HG02870 (cell line): ENCODE data around the gene PDE11A.

ENCODE experiments used
- ATAC-seq: cut with Tn5 transposase; IDR thresholded peaks from one replicate; pipeline ENCODE4 v1.9.1; 2021; ENCODE audit warnings: mild to moderate bottlenecking, moderate library complexity; ENCODE audit not compliant: unreplicated experiment

PDE11A gene

DNA sequence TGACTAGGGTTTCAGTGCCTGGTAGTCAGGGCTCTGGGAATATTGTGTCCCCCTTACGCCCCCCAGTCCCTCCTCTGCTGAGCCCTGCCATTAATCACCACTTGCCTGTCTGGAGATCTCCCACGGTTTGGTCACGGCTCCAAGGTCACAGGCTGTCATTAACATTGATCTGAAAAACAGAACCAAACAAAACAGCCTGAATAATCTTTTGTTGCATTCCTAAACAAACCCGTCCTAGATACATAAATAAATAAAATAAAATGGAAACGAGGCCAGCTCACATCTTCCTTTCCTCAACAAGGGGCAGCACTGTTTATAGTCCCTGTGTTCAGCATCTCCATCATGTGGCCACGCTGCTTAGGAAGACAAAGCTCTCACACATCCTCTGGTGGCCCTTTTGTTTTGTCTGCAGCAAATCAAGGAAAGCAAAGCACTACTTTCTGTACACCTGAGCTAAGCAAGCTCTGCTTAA, 397.2 kb downstream of the PDE11A start:
- ATAC-seq, result no peak

DNA sequence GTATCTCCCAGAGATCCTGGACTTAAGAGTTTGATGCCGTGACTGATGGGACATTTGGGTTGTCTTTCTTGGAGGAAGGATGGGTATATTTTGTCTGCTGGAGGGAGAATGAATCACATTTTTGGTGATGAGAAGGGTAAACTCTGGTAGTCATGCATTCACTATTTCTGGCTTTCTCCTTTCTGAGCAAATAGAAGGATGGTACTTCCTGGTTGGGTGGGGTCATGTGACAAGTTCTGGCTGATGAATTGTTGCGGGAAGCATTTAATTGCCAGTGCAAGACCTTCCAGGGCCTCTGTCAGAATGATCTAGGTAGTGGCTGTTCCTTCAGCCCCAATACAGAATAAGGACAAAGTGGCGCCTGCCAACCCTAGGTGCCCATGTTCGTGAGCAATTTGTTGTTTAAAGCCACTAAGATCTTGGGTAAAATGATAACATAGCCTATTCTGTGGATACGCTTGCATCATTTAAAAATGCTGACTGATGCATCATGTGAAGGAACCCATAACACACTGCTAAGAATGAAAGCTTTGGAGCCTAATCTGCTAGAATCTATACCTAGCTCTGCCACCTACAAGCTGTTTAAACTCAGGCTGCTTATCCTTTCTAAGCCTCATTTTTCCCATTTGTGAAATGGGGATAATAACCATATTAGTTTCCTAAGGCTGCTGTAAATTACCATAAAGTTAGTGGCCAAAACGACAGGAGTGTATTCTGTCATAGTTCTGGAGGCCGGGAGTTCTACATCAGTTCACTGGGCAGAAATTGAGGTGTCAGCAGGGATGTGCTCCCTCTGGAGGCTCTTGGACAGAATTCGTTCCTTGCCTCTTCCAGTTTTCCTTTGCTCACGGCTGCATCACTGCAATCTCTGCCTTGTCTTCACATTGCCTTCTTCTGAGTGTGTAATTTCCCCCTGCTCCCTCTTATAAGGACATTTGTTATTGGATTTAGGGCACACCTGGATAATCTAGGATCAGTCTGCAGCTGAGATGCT, 398.7 kb downstream of the PDE11A start:
- no peak for ATAC-seq

- ATAC-seq, result no peak
Measured at GRCh38 chr2:177671662-177672061, 400.9 kb downstream of the PDE11A start.

DNA sequence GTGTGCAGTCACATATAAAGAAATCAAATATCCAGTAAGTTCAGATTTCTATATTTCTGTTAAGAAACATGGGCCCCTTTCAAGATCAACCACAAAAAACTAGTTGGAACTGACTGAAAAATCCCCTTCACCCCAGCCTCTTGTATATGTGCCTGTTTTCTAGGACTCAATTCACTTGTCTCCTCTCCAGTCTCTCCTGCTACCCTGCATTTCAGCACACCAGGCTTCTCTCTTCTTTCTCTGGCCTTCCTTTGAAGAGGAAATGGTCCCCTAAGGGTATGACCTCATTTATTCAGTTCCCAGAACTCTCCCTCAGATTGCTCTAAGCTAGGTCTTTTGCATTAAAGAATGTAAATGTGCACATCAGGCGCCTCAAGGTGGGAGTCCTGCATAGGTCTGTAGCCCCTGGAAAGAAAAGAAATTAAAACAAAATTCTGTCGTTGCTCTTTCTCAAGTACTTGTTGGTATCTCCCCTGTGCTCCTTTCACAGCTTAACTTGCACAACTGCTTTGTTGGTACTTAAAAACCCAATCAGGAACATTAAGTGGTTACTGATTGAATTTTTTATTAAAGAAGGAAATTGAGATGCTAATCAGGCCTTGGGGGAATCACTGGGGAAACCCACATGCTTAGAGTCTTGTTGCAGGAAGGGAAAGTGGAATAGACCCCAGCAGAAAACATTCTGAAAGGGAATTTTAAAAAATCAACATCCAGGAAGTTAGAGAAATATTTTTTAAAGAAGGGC, 401.6 kb downstream of the PDE11A start:
- ATAC-seq, result no peak

DNA sequence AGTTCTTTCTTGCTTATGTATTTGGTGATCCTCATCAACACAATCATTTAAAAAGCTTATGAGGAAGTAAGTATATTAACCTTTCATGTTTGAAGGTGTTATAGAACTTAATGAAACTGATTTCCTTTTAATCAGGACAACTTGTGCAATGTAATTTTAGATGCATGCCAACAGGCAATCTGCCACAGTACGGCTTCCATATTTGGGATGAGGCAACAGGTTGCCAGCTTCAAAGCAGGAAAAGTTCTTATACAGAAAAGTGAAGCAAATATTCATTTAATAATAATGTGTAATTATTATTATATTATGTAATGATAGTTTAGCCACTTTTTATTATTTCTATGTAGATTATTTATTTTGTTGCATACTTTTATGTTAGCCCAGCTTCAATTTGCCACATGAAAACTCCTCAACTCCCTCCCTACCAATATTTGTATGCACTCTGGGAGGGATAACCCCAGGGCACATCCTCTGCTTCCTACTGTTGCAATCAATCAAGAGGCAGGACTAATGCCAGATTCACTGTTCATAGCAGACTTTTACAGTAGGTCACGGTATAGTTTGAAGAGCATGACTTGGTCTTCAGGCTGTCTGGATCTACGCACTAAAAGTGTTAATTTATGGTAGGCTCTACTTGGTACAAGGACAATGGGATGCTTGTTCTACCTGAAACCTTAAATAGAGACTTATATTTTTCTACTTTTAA, 402.8 kb downstream of the PDE11A start:
- no peak for ATAC-seq

DNA sequence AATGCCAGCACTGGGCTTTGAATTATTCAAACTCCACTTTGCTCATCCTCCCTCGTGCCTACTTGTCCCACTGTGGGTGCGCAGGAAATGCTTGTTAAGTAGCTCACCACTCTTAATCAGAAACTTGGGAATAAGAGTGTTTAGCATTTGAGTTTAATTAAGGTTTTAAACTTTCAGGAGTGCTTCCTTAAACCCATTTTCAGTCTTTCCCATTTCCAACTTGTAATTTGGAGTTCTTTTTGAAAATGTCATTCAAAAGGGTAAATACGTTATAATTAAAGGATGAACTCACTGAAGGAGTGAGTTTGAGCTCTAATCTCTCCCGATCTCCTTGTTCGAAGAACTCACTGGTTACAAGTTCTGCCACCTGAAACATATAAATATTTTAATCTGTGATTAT, 403.4 kb downstream of the PDE11A start:
- ATAC-seq, result no peak

DNA sequence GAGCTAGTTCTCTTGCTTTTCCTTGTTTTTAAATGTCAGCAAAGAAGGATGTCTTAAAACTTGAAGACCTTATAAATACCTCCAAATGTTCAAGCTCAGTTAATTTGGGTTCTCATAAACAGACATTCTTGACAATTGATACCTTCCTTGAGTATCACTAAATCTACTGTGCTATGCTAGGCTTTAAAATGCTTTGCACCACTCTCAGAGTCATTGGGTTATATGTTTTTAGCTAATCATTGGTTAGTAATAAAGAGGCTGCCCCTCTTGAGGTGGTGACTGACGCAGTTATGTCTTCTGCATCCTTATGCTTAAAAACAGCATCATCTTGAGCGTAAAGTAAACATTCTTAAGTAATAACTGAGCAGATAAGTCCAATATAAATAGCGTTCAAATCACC, 404.0 kb downstream of the PDE11A start:
- ATAC-seq, result no peak

DNA sequence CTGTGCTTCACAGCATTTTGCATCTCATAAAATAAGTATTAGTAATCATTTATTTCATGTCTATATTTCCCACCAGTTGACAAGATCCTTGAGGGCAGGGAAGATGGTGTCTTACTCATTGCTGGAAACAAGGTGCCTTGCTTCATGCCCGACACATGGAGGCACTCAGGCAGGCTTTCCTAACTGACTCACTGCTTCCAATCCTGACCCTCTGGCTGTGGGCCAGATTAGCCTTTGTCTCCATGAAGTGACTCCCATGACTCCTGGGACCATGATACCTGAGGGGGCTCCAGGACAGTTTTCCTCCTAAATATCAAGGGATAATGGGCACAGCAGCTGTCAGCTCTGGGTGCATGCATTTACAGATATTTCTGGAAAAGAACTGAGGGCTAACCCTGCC, 405.0 kb downstream of the PDE11A start:
- no peak for ATAC-seq

- ATAC-seq, result no peak
Measured at GRCh38 chr2:177666408-177666807, 406.2 kb downstream of the PDE11A start.

GRCh38 chr2:177665948-177666347, 406.6 kb downstream of the PDE11A start:
- no peak for ATAC-seq

GRCh38 chr2:177665328-177665727, 407.2 kb downstream of the PDE11A start:
- ATAC-seq, result no peak

GRCh38 chr2:177662895-177663294, 409.7 kb downstream of the PDE11A start:
- ATAC-seq, result no peak

DNA sequence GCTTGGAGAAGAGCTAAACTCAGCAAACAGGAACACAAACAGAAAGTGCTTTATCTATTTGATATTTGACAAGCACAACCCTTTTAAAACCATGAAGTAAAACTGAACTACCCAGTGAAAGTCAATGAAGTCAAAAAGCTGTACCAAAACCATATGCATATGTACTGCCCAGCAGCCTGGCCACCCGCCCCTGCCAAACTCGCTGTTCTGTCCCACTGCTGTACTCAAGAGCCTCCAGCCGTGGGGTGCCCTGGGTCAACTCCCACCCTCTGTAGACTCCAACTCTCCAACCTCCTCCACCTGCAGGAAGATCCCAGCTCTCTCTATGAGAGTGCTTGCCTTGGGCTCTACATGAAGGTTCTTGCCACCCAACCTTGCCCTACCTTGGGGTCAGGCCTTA, 411.8 kb downstream of the PDE11A start:
- no peak for ATAC-seq

DNA sequence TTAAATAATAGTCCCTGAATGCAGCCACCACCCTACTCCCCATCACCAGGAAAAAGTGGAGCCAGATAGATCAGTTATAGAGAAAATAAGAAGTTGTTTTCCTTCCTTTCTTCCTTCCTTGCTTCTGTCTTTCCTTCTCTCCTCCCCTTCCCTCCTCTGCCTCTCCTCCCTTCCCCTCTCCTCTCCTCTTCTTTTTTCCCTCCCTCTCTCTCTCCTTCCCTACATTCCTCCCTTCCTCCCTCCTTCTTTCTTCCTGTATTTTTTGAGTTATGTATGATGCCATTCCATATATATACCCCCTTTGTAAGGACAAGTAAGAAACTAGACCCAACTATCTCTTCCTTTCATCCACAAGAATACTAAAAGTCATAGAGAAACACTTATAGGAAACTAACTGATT, 414.3 kb downstream of the PDE11A start:
- no peak for ATAC-seq

DNA sequence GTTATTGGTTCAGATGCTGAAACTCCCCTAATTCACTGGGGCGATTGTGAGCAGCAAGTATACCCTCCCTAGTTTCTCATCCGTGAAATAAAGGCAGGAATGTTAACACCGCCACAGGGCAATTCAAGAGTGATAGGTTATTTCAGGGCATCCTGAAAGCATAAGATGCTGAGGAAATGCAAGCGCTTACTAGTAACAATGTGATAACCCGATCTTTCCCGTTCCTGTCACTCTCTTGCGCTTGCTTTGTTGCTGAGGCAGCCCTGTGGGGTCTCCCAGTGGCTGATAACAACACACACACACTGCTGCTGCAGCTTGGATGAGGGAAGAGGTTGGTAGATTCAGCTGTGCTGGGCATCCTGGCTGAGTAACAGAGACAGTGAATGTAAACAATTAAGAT, 420.7 kb downstream of the PDE11A start:
- ATAC-seq, result no peak

DNA sequence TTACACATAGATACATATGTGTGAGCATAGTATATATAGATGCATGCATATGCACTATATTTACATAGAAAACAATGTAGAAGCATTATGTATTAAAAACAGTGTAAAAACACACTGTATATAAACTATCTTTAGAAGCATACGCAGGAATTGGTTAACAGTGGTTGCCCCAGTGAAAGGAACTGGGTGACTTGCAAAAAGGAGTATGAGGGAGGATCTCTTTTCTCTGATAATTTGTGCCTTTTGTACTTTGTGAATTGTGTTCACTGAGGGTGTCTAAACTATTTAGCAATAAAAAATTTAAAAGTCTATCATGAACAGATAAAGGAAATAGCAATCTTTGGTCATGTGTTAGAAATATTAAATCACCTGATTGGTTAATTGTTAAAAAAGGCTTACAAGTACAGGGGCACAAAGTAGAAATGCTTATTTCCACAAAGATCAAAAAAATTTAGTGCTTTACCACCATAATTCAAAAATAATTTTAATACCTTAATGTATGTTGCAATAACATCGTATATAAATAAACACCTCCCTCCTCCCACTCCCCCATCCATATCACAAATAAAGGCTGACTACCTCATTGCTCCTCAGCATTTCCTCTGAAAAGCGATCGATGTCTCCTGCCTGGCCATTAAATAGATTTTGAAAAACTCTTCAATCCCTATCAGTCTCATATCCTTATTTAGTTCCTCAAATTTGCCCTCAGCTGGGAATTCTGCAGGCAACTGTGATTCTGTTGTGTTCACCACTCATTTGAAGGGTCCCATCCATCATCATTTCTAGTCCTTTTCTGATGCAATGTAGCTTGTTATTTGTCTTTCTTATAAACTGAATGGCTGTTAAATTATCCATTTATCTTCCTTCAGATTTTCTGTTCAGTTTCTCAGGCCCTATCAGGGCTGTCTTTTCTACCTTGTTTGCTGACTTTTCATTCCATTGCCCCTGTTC, 422.7 kb downstream of the PDE11A start:
- ATAC-seq, result no peak

GRCh38 chr2:177646791-177647190, 425.8 kb downstream of the PDE11A start:
- no peak for ATAC-seq

DNA sequence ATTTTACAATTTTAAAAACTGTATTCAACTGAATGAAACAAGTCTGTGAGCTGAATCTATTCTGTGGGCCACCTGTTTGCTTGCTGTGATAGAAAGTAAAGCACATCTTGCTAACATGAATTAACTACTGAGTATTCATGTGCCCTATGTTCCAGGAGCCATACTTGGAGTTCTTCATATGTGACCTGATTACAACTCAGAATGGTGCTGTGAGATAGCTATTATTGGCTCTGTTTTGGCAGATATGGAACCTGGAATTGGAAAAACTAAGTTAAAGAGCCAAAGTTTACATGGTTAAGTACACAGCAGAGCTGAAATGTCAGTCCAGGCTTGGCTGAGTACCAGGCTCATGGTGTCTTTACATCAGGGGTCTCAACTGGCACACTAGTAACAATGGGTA, 426.3 kb downstream of the PDE11A start:
- no peak for ATAC-seq

DNA sequence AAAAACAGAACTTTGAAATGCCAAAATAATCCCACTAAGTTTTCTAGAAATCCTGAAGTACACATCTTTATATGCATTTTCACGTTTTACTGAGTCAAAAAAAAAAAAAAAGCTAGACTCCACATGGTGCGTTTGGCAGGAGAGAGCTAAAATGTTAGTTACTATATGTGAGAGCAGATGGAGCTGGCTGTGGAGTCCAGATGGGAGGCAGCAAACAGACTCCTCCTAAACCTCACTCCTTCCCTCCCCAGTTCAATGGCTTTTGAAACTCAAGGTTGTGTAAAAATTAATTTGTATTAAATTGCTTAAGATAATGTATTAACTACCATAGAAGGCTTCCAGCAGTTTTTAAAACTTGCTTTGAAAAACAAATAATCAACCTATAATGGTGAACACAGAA, 431.2 kb downstream of the PDE11A start:
- ATAC-seq, result no peak

DNA sequence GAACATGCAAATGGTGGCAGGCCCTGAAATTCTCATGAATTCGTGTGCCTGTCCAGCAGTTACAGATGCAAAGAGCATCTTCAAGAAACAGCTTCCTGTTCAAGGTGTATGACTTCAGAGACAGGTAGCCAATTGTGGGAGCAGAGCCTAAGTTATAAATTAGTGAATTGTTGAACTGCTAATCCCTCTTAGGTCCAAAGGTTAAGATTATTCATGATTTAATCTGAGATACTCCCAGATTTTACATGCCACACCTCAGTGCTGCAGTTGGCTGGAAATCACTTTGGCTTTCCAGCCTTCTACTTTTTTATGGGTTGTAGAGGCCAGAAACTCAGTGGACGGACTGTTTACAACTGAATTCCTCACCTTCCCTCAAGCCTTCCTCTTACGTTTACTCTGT, 432.2 kb downstream of the PDE11A start:
- ATAC-seq, result no peak
